Ishikawa (cell line): ENCODE measurements around the gene UBE2J1.

Experiments used
- CEBPB ChIP-seq: IDR thresholded peaks from 2 replicates; pipeline ENCODE4 v1.6.1; 2012
- CREB1 ChIP-seq: IDR thresholded peaks from 2 replicates; pipeline ENCODE4 v1.6.1; 2012; ENCODE audit warnings: low read depth
- EGR1 ChIP-seq: IDR thresholded peaks from 2 replicates; pipeline ENCODE4 v1.6.1; 2012
- EP300 ChIP-seq: IDR thresholded peaks from 2 replicates; pipeline ENCODE4 v1.6.1; 2012; ENCODE audit warnings: borderline replicate concordance
- FOXM1 ChIP-seq: IDR thresholded peaks from 2 replicates; pipeline ENCODE4 v1.6.1; 2012; ENCODE audit warnings: low read depth, borderline replicate concordance
- NFIC ChIP-seq: IDR thresholded peaks from 2 replicates; pipeline ENCODE4 v1.6.1; 2012
- RAD21 ChIP-seq: IDR thresholded peaks from 2 replicates; pipeline ENCODE4 v1.6.1; 2012; ENCODE audit warnings: low read depth
- TAF1 ChIP-seq: IDR thresholded peaks from 2 replicates; pipeline ENCODE4 v1.6.1; 2012; ENCODE audit warnings: low read depth, mild to moderate bottlenecking
- TCF12 ChIP-seq: IDR thresholded peaks from 2 replicates; pipeline ENCODE4 v1.6.1; 2012; ENCODE audit warnings: low read depth
- TEAD4 ChIP-seq: IDR thresholded peaks from 2 replicates; pipeline ENCODE4 v1.6.1; 2012
- YY1 ChIP-seq: IDR thresholded peaks from 2 replicates; pipeline ENCODE4 v1.6.1; 2012; ENCODE audit warnings: low read depth
- ZBTB7A ChIP-seq: IDR thresholded peaks from 2 replicates; pipeline ENCODE4 v1.6.1; 2012; ENCODE audit warnings: low read depth
- TF ChIP-seq, protein P1 (sequence below): IDR thresholded peaks from 2 replicates; pipeline ENCODE4 v1.6.1; 2012
- TF ChIP-seq, protein P2 (sequence below): IDR thresholded peaks from 2 replicates; pipeline ENCODE4 v1.6.1; 2012; ENCODE audit warnings: low read depth, mild to moderate bottlenecking
- TF ChIP-seq, protein P3 (sequence below): IDR thresholded peaks from 2 replicates; pipeline ENCODE4 v1.6.1; 2012

Gene UBE2J1

GRCh38 chr6:89350281-89350966 lies 2.1 kb downstream of the UBE2J1 start:
- TF ChIP-seq CEBPB: no peak

- TF ChIP-seq TEAD4: no peak; the same call in 1 of the 2 replicates
- TF ChIP-seq EGR1: no peak
- no peak for TF ChIP-seq FOXM1
- TF ChIP-seq EP300: no peak
- no peak for TF ChIP-seq CREB1
- no peak for TF ChIP-seq TCF12
Observed at GRCh38 chr6:89348372-89348771, 4.2 kb downstream of the UBE2J1 start.

DNA sequence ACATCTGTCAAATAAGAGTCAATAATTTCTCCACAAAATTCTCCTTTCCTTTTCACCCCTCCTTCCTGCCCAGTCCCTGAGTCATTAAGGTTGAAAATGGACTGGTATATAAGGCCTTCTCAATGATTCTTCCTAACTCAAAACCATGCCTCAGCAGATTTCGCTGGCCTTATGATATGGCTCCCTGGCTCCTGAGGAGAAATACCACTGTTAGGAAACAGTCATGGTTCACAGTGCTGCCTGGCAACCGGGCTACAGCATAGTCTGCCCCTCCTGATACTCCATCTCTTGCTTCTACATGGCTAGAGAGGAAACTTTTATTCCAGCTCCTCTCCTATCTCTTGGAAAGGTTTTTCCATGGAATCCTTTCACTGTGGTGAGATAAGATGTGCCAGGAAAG lies 4.7 kb downstream of the UBE2J1 start:
- TF ChIP-seq, protein P1, sequence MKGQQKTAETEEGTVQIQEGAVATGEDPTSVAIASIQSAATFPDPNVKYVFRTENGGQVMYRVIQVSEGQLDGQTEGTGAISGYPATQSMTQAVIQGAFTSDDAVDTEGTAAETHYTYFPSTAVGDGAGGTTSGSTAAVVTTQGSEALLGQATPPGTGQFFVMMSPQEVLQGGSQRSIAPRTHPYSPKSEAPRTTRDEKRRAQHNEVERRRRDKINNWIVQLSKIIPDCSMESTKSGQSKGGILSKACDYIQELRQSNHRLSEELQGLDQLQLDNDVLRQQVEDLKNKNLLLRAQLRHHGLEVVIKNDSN: no peak
- TF ChIP-seq TCF12: no peak
- TF ChIP-seq EP300: no peak
- no peak for TF ChIP-seq FOXM1
- no peak for TF ChIP-seq YY1
- no peak for TF ChIP-seq ZBTB7A
- no peak for TF ChIP-seq CREB1
- TF ChIP-seq CEBPB: no peak
- no peak for TF ChIP-seq NFIC
- TF ChIP-seq RAD21: no peak
- TF ChIP-seq, protein P2, sequence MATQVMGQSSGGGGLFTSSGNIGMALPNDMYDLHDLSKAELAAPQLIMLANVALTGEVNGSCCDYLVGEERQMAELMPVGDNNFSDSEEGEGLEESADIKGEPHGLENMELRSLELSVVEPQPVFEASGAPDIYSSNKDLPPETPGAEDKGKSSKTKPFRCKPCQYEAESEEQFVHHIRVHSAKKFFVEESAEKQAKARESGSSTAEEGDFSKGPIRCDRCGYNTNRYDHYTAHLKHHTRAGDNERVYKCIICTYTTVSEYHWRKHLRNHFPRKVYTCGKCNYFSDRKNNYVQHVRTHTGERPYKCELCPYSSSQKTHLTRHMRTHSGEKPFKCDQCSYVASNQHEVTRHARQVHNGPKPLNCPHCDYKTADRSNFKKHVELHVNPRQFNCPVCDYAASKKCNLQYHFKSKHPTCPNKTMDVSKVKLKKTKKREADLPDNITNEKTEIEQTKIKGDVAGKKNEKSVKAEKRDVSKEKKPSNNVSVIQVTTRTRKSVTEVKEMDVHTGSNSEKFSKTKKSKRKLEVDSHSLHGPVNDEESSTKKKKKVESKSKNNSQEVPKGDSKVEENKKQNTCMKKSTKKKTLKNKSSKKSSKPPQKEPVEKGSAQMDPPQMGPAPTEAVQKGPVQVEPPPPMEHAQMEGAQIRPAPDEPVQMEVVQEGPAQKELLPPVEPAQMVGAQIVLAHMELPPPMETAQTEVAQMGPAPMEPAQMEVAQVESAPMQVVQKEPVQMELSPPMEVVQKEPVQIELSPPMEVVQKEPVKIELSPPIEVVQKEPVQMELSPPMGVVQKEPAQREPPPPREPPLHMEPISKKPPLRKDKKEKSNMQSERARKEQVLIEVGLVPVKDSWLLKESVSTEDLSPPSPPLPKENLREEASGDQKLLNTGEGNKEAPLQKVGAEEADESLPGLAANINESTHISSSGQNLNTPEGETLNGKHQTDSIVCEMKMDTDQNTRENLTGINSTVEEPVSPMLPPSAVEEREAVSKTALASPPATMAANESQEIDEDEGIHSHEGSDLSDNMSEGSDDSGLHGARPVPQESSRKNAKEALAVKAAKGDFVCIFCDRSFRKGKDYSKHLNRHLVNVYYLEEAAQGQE: no peak
- TF ChIP-seq EGR1: no peak
- TF ChIP-seq TAF1: no peak
- no peak for TF ChIP-seq TEAD4
- TF ChIP-seq, protein P3, sequence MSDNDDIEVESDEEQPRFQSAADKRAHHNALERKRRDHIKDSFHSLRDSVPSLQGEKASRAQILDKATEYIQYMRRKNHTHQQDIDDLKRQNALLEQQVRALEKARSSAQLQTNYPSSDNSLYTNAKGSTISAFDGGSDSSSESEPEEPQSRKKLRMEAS: no peak

- TF ChIP-seq RAD21 (no peak), CEBPB (no peak), TAF1 (no peak), YY1 (no peak), TEAD4 (no peak), CREB1 (no peak), EGR1 (no peak), NFIC (no peak), EP300 (no peak), TCF12 (no peak), ZBTB7A (no peak), FOXM1 (no peak)
- TF ChIP-seq, protein P1: no peak
- TF ChIP-seq, protein P3: no peak
- TF ChIP-seq, protein P2: no peak
Observed at GRCh38 chr6:89346433-89346832, 6.1 kb downstream of the UBE2J1 start.

DNA sequence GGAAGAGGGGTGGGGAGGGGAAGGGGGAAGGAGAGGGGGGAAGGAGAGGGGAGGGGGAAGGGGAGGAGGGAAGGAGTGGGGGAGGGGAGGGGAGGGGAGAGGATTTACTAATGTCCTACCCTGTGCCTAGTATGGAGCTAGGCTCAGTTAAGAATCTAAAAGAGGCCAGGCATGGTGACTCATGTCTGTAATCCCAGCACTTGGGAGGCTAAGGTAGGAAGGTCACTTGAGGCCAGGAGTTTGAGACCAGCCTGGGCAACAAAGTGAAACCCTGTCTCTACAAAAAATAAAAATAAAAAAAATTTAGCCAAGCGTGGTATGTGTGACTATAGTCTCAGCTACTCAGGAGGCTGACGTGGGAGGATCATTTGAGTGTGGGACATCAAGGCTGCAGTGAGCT lies 13.0 kb downstream of the UBE2J1 start:
- no peak for TF ChIP-seq RAD21
- TF ChIP-seq YY1: no peak
- TF ChIP-seq NFIC: no peak
- TF ChIP-seq TEAD4: no peak
- TF ChIP-seq, protein P2: no peak
- no peak for TF ChIP-seq CREB1
